Smooth muscle cell (in vitro differentiated cells): ENCODE data around the gene SIM2. TPM values are rescaled to one million over a fixed set of nuclear protein-coding genes. Genes with fewer than 3 reads are reported as not detected.
A peak's percentile ranks its signal among the peaks of the same experiment; 100 is the strongest.

Experiments used
- DNase-seq: peaks from one replicate; lab custom pipeline; 2025; ENCODE audit not compliant: unreplicated experiment; lab: John Stamatoyannopoulos, UW
- H2AFZ ChIP-seq: fragments of 200-600 bp; sonication (generic); 2 replicates; pipeline ENCODE4 v1.6.0; 2016; ENCODE audit warnings: antibody characterized with exemption, low read depth, mild to moderate bottlenecking
- H3F3A ChIP-seq: fragments of 200-600 bp; sonication (generic); 2 replicates; pipeline ENCODE4 v1.6.0; 2017; ENCODE audit warnings: antibody characterized with exemption, low read depth
- H3K27ac ChIP-seq: fragments of 200-600 bp; sonication (generic); 2 replicates; pipeline ENCODE4 v1.5.1; 2016; ENCODE audit warnings: low read depth, mild to moderate bottlenecking
- H3K27me3 ChIP-seq: fragments of 200-600 bp; sonication (generic); 2 replicates; pipeline ENCODE4 v1.6.1; 2016; ENCODE audit warnings: low read depth, mild to moderate bottlenecking
- H3K36me3 ChIP-seq: fragments of 200-600 bp; sonication (generic); 2 replicates; pipeline ENCODE4 v1.5.1; 2016; ENCODE audit warnings: low read depth
- H3K4me1 ChIP-seq: fragments of 200-600 bp; sonication (generic); 2 replicates; pipeline ENCODE4 v1.5.1; 2016; ENCODE audit warnings: low read depth
- H3K4me2 ChIP-seq: fragments of 200-600 bp; sonication (generic); 2 replicates; pipeline ENCODE4 v1.6.0; 2016; ENCODE audit warnings: mild to moderate bottlenecking
- H3K4me3 ChIP-seq: fragments of 200-600 bp; sonication (generic); 2 replicates; pipeline ENCODE4 v1.5.1; 2016; ENCODE audit warnings: mild to moderate bottlenecking
- H3K79me2 ChIP-seq: fragments of 200-600 bp; sonication (generic); 2 replicates; pipeline ENCODE4 v1.6.0; 2016; ENCODE audit warnings: low read depth, mild to moderate bottlenecking
- H3K9ac ChIP-seq: fragments of 200-600 bp; sonication (generic); 2 replicates; pipeline ENCODE4 v1.6.0; 2016; ENCODE audit warnings: low read depth
- H3K9me3 ChIP-seq: fragments of 200-600 bp; sonication (generic); replicated peaks from 2 replicates; pipeline ENCODE4 v1.5.1; 2016; ENCODE audit warnings: low read depth
- H4K20me1 ChIP-seq: fragments of 200-600 bp; sonication (generic); 2 replicates; pipeline ENCODE4 v1.6.0; 2016; ENCODE audit warnings: low read depth
- CTCF ChIP-seq: fragments of 200-600 bp; sonication (generic); IDR thresholded peaks from 2 replicates; pipeline ENCODE4 v1.5.1; 2017; ENCODE audit warnings: borderline replicate concordance, mild to moderate bottlenecking, antibody characterized with exemption; ENCODE audit not compliant: insufficient read depth, poor library complexity, severe bottlenecking
- WGBS: methylation state at CpG from one replicate; pipeline ENCODE4 v1.1.7; 2016; ENCODE audit warnings: low lambda C conversion rate; 5-methylcytosine and 5-hydroxymethylcytosine counted together
- polyA plus RNA-seq: library from polyadenylated mRNA; unstranded; fragments of >200 nt; fragmentation: Nextera tagmentation; extraction: Ambion mirVana; gene quantifications from 2 replicates; pipeline ENCODE4 v1.2.1, GENCODE V29; 2016
- total RNA-seq: library from RNA; depleted of rRNA; stranded (reverse); fragments of >200 nt; gene quantifications from 2 replicates; pipeline ENCODE4 v1.2.3, GENCODE V29; 2014

The SIM2 gene
- total and polyA plus RNA-seq, 2 experiments from 2014 or later, result 0.25 TPM; not detected in 1

DNA sequence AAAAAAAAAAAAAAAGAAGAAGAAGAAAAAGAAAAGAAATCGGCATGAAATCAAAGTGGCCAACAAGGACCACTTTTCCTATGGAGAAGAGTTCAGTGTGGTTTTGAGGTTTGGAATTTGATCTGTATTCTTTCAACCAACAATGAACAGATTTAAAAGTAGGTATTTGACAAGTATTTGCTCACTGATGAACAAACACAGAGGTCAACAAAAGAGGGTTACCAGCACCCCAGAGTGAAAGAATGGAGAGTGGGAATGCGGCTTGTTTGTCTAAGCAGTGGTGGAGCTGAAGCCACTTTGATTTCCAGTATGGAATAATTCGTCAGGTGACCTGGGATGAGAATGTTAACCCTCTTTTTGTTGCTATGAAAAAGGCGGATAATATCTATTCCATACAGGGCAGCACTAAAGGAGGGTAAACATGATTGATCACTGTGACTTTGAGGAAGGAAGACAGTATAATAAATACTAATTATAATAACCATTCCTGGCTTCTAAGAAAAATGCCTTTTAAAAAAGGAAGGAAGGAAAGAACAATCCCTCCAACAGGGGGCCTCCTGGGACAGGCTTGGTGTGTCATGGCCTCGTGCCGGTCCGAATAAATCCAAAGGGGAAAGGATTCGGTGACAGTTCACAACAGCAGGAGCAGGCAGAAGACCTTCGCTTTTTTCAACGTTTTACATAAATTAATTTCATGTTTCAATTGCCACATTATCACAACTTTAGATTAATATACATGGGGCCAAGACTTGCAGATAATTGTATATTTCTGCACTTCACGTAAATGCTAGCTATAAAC lies 37.2 kb upstream of the SIM2 start:
- no peak for DNase-seq
- no peaks in the 10 kb centered on the region for H3K9me3 ChIP-seq
- no peak overlapping the region for H3K4me2 ChIP-seq
- no peak overlapping the region for H3K27ac ChIP-seq
- no peaks in the 10 kb centered on the region for H3K36me3 ChIP-seq
- H4K20me1 ChIP-seq, result no peaks in the 10 kb centered on the region
- WGBS, result 44% methylated on average over 11 of the region's 11 CpGs
- no peak overlapping the region for H2AFZ ChIP-seq
- no peaks in the 10 kb centered on the region for H3K79me2 ChIP-seq
- H3K4me3 ChIP-seq, result no peak overlapping the region
- no peak overlapping the region for H3K9ac ChIP-seq
- H3K4me1 ChIP-seq, result no peaks in the 10 kb centered on the region
- H3F3A ChIP-seq, result no peaks in the 10 kb centered on the region
- peak; percentile 49 for TF ChIP-seq CTCF
- H3K27me3 ChIP-seq, result peaks cover 8% of the 10 kb centered on the region

DNA sequence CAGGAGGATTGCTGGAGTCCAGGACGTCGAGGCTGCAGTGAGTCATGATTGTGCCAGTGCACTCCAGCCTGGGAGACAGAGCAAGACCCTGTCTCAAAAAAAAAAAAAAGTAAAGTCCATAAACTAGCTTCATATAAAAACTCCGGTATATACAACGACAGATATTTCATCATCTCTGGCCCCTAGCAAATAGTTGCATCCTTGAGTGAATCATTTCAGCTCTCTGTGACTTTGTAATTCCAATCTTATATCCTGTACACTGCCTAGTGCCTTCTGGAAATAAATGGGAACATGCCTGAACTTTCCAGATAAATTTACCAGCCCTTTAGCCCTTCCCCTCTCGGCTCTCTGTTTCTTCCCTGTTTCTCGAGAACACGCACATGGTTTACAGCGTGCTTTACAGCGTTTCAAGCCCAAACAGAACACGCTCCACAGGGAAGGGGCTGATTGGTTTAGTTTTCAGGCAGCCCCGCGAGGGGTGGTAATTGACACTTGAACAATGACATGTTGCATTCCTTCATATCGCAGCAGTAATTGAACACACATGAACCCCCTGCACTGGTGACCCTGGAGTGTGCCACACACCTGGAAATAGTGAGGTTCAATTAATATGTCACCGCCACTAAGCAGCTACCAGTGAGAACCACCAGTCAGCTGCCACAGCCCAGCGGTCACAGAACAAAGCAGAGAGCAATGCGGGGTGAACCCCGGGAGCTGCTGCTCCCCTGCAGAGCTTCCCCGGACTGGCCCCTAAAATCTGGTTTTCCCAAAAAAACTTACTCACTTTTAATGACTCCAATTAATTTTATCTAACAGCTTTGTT lies 35.7 kb upstream of the SIM2 start:
- no peaks in the 10 kb centered on the region for H3K4me1 ChIP-seq
- no peaks in the 10 kb centered on the region for H4K20me1 ChIP-seq
- DNase-seq, result no peak
- H3F3A ChIP-seq, result no peaks in the 10 kb centered on the region
- TF ChIP-seq CTCF, result no peak
- WGBS, result 85% methylated on average over 18 of the region's 18 CpGs
- no peaks in the 10 kb centered on the region for H3K36me3 ChIP-seq
- no peak overlapping the region for H3K9ac ChIP-seq
- no peaks in the 10 kb centered on the region for H3K79me2 ChIP-seq
- no peak overlapping the region for H3K27ac ChIP-seq
- no peak overlapping the region for H3K4me3 ChIP-seq
- no peak overlapping the region for H2AFZ ChIP-seq
- H3K4me2 ChIP-seq, result no peak overlapping the region
- no peaks in the 10 kb centered on the region for H3K9me3 ChIP-seq
- H3K27me3 ChIP-seq, result peaks cover 8% of the 10 kb centered on the region

GRCh38 chr21:36664662-36664990 lies 34.3 kb upstream of the SIM2 start:
- DNase-seq, result no peak
- Histone ChIP-seq H3K27ac (no peak overlapping the region), H3K36me3 (no peaks in the 10 kb centered on the region), H3K79me2 (no peaks in the 10 kb centered on the region), H3K9me3 (no peaks in the 10 kb centered on the region), H3K9ac (no peak overlapping the region), H3K27me3 (peaks cover 8% of the 10 kb centered on the region), H3K4me1 (no peaks in the 10 kb centered on the region), H3F3A (no peaks in the 10 kb centered on the region), H3K4me3 (no peak overlapping the region), H3K4me2 (no peak overlapping the region), H2AFZ (no peak overlapping the region), H4K20me1 (no peaks in the 10 kb centered on the region)
- 93% methylated on average over 9 of the region's 9 CpGs for WGBS
- TF ChIP-seq CTCF, result no peak
